Measurements from ENCODE around the gene DYNC1LI2.

DYNC1LI2 gene

DNA sequence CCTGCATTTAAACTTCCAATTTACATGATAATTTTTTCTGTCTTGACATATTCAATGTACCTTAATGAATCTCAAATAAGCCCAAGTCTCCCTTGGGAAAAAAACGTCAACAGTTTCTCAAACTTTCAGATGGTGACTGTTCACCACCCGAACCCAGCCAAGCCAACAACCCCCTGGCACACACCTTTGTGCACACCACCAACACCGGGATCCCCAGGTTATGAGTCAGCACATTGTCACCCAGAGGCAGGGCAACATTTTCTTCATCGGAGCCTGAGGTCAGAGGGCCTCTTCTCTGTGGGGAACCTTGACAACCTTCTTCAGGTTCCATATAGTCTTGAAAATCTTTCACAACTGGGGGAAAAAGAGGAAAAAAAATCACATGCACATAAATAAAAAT, 15.5 kb downstream of the DYNC1LI2 start:
- no peak for DNase-seq

DNA sequence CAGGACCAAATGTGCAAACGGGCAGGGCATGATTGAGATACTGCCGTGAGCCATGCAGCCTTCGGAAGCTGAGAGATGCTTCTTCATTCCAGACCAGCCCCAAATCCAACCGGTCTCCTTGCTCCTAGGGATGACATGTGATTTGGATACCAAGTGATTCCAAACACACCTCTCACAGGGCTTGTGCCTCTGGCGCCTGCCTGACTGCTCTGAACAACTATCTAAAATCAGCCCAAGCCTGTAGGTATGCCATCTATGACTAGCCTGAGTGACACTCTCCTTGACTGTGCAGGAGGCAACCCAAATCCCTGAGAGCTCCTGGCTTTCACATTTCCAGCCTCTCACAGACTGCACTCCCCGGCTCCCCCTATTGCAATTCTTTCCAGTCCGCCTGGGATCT, 20.3 kb downstream of the DYNC1LI2 start:
- DNase-seq = no peak

DNA sequence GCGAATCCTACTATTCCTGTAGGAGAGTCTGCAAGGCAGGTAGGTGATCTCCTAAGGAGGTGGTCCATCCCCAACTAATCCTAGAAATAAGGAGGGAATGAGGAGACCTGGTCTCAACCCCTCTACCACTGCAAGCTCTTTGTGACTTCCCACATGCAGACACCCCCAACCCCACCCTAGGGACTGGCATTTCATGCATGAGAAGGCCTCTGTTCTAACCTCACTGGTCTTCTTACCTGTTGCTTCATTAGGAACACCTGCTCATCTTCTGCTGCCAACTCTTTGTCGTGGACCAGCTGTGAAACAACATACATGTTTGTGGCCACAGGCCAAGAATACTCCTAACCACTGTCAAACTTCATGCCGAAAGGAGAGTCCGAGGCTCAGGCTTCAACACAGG, 22.6 kb downstream of the DYNC1LI2 start:
- no peak for DNase-seq

DNA sequence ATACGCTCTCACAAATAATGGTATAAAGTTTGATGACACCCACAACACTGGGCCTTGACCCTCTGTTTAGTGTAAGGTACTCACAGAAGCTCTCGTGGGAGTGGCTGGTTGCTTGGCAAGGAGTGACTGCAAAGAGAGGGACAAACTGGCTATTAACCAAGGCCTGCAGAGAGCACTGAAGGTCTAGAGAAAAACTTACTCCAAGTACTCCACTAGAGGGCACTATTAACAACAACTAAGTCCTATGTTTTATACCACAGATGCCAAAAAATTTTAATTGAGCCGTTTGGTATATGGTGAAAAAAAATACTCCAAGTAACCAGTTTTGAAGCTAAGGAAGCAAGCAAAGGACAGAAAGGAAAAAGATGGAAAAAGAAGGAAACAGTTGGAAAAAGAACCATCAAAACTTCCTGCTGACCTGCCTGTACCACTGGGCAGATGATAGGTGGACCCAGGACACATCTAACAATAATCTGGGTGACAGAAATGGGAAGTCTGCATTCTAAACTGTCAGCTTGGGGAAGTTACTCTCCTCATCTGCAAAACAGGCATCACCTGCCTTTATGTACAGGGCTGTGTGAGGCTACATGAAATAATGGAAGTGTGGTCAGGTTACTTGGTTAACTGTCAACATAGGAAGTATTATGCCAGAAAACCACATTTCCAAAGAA, 23.2 kb downstream of the DYNC1LI2 start:
- peak; percentile 24 for DNase-seq

DNA sequence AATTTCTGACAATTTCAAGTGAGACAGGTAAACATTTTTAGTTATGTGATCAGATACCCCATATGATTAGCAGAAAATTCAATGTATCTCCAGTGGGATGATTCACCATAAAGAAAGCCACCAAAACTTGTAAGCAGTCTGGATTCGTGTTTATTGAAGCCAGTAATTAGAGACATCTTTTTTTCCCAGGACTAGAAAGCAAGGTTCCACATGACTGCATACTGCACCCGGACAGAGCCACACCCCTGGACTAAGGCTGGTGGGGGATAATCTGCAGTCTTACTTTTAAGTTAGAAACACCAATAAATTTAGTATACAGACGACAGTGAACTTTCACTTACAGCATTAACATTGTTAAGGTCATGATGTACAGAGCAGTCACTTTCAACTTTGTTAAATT, 30.6 kb downstream of the DYNC1LI2 start:
- no peak for DNase-seq

DNA sequence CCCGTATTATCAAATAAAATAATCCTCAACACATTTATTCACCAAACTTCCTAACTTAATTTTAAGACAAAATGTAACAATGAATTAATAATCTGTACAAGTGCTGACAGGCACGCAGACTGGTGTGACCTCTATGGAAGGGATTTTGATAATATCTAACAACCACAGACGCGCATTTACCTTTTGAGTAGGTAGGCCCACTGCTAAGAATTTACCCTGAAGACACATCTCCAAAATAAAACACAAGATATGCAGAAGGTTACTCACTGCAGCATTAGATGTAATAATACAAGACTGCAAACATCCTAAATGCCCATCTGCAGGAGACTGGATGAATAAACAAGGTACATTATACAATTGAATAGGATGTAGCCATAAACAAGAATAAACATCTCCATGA, 32.2 kb downstream of the DYNC1LI2 start:
- no peak for DNase-seq

DNA sequence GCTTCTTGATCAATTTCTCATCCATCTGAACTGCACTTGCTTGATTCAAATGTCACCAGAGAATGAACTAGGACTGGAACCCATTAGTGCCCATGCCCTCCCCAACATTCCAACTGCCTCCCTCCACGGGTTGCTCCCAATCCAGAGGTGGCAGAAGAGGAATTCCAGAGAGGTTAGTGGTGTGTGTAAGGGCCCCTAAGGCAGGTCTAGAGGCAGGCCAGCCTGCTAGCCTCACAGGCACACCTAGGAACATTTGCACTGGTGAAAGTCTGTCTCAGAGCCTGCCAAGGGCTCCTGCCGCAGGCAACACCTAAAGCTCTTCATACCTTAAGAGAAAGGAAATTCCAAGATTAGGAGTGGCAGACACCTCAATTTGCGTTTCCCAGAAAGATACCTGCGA, 33.6 kb downstream of the DYNC1LI2 start:
- DNase-seq = no peak

DNA sequence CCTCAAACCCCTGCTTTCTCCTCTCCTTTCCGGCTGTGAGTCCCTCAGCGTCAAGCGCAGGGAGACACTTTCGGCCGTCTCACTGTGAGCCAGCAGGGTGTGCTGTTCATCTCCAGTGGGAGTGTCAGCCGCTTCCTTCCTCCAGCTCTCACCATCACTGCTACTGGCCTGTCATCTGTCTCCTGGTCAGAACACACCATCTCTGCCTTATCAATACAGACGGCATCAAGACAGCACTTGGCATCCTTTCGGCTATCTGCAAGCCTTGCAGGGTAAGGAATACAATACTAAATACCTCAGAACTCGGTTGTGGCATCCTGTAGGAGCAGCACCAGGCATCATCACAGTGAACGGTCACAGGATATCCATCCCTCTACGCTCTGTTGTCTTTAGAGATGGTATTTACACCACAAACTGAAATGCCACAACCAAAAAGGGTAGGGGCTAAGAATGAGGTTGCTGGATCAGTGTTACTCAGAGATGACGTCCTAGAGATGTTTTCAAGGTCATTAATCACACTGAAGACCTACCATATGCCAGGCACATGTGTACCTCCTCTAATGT, 34.2 kb downstream of the DYNC1LI2 start:
- DNase-seq = no peak

DNA sequence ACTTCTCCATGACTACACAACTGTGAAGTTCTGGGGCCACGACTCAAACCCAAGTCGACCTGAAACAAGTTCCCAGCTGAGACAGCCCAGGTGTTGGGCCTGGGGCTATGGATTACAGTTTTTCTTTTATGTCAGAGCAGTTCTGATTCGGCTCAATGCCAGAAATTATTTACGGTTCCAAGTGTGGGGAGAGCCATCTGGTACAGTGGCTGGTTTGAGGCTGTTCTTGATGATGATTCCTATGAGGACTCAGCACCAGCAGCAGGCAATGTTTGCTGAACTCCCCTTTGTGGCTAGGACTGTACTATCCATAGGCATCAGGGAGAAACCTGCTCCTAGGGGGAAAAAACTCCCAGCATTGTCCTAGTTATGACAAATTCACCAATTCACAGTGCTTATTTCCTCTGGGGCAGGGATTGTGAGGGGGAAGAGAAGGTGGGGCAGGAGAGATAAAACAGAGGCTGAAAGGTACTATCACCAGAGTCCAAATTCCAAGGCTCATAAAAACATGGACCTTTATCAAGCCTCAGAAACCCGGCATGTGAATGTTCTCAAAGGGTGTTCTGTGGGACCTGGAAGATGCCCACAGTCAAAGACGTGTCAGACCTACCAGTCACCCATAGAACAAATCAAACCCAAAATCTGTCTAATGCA, 36.6 kb downstream of the DYNC1LI2 start:
- no peak for DNase-seq

DNA sequence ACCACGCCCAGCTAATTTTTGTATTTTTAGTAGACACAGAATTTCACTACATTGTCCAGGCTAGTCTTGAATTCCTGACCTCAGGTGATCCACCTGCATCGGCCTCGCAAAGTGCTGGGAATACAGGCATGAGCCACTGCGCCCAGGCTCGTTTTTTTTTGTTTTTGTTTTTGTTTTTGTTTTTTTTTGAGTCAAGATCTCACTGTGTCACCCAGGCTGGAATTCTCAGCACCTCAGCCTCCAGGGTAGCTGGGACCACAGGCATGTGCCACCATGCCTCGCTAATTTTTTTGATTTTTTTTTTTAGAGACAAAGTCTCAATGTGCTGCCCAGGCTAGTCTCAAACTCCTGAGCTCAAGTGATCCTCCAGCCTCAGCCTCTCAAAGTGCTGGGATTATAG, 37.3 kb downstream of the DYNC1LI2 start:
- no peak for DNase-seq

DNA sequence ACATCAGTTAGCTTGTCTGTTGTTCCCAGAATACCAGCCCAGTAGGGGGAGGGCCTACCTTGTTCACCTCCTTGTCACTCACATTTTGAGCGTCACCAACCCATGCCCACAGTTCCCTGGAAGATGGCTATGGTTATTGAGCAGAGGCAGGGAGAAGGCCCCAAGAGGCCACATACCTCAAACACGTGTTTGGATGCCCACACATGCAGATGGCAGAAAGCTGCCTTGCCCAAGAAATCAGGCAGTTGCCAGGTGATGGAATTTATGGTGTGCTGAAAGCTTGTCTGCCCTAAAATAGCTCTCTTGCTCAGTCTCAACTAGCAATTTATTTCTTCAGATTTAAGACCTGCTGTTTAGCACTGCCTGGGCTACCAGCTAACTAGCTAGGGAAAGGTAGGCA, 38.3 kb downstream of the DYNC1LI2 start:
- no peak for DNase-seq

DNA sequence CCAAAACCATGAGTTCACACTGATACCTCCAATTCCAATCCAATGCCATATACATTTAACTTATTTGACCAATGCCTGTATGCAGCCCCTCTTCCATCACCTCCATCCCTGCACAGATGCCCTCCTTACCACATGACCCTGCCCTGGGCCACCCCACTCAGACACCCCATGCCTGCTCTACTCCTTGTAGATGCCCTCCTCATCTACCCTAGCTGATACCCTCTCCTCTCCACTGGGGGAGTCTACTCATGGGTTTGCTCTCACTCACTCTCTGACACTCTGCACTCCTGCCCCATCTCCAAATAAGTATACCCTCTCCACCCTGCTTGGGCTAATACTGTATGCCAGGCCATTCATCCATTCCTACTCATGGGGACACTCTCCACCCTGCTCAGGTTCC, 38.9 kb downstream of the DYNC1LI2 start:
- no peak for DNase-seq

DNA sequence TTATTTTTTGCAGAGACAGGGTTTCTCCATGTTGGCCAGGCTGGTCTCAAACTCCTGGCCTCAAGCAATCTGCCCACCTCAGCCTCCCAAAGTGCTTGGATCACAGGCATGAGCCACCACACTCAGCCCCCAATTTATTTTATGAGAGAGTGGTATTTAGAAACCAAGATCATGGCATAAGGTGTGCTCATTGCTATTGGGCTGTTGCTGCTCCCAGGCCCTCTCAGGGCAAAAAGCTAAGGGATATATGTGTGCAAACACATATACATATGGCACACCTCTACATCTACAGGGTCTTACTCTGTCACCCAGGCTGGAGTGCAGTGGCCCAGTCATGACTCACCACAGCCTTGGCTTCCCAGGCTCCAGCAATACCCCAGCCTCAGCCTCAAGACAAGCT, 39.8 kb downstream of the DYNC1LI2 start:
- no peak for DNase-seq

DNA sequence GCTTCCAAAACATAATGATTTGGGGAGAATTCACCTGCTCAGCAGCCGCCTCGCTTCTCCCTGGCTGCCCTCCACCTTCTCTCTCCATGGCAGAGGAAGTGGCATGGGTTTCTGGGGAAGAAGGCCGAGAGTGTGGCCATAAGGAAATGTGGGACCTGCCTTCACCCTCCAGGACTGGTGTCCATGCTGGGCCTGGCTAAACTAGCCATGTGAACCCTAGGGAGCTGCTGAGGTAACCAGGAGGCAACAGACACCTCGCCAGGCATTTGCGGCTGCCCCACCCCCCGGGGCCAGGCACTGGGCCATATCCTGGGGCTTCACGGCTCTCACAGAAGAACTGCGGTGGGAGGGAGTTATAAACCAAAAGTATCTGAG, 44.9 kb downstream of the DYNC1LI2 start:
- no peak for DNase-seq

DNA sequence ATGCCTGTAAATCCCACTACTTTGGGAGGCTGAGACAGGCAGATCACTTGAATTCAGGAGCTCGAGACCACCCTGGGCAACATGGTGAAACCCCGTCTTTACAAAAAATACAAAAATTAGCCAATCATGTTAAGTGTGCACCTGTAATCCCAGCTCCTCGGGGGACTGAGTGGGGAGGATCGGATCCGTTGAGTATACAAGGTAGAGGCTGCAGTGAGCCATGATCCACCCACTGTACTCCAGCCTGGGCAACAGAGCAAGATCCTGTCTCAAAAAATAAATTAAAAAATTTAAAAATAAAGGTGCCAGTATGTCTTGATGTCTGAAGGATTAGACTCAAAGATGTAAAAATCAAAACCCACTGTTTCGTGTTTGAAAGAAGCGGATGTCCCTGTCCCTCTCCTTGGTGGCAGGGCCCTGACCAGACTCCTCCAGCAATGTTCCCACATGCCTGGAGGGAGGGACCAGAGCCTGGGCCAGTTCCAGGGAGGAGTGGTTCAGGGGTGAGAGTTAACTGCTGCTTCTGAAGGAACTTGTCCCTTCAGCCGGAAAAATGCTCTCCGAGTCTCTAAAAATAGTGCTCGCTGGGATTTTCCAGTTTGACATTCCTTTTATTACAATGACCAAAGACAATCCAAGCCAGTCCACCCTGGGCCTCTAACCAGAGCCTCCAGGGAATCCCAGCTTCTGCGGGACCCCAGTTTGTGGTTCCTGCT, 45.5 kb downstream of the DYNC1LI2 start:
- no peak for DNase-seq

DNA sequence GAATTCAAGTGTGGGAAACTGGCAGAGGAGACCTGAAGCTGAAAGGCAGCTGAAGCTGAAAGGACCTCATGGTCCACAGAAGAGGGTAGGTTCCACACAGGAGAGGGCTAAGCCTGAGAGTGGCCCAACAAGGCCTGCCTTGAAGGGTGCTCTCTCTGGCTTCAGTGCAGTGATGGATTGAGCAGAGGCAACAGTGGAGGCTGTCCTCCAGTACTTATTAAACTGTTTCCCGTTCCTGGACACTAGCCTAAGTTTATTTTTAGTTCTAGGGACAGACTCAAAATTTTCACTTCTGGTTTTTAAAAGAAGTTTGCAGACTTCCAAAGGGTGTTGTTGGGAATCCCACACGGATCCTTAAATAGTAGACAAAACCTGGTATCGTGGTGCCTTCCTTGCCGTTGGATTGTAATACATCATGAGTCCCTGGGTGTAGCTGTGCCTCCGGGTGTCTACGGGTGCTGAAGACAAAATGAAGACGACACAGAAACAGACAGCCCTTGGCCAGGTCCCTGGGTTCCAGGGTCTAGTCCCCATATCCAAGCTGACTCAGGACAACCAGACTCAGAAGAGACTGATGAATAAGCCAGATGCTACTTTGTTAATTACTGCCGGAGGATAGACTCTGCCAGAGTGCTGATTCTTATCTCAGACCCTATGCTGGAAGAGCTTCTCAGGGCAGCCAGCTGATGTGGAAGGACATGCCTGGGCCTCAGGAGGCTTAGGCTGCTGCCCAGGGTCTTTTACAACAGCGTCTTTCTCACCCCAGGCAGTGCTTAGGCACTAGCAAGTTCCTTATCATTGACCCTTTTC, 47.8 kb downstream of the DYNC1LI2 start:
- no peak for DNase-seq

DNA sequence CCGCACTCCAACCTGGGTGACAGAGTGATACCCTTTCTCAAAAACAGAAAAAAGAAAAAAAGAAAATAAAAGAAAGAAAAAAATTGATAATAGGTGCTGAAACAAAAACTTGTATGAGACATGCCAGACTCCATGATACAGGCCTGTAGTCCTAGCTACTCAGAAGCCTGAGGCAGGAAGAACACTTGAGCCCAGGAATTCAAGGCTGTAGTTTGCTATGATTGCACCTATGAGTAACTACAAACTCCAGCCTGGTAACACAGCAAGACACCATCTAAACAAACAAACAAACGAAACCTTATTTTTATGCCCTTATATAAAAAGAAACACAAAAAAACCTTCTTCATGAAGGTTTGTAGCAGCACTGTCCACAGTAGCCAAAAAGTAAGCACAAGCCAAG, 49.9 kb downstream of the DYNC1LI2 start:
- no peak for DNase-seq

DNA sequence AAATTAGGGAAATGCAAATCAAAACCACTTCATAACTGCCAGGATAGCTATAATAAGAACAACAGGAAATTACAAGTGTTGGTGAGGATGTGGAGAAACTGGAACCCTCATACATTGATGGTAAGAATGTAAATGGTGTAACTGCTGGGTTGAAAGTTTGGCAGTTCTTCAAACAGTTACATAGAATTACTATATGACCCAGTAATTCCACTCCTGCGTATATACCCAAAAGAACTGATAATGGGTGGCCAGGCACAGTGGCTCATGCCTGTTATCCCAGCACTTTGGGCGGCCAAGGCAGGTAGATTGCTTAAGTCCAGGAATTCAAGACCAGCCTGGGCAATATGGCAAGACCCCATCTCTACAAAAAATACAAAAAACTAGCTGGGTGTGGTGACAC, 50.4 kb downstream of the DYNC1LI2 start:
- no peak for DNase-seq

DNA sequence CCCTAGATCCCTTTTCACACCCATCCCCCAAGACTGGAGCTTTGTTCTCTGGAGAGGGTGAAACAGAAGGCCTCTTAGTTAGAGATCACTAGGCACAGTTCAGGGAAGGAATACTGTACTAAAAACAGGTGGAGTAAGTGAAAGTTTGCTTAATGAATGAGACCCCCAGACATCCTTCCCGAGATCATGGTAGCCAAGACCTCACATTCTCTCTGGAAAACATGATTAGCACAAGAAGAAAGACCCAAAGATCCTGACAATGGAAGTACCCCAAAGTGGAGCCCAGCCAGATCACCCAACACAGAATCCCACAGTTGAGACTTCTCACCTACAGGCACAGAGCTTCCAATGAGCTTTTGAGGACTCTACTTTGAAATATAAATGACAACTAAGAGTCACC, 51.5 kb downstream of the DYNC1LI2 start:
- DNase-seq = no peak

DNA sequence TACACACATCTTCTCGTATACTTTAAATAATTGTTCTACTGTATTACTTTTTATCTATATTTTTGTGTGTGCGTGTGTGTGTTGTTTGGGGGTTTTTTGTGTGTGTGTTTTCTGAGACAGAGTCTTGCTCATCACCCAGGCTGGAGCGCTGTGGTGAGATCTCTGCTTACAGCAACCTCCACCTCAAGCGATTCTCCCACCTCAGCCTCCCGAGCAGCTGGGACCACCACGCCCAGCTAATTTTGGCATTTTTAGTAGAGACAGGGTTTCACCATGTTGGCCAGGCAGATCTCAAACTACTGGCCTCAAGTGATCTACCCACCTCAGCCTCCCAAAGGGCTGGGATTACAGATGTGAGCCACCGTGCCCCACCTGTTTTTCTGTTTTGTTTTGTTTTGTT, 53.4 kb downstream of the DYNC1LI2 start:
- no peak for DNase-seq

DNA sequence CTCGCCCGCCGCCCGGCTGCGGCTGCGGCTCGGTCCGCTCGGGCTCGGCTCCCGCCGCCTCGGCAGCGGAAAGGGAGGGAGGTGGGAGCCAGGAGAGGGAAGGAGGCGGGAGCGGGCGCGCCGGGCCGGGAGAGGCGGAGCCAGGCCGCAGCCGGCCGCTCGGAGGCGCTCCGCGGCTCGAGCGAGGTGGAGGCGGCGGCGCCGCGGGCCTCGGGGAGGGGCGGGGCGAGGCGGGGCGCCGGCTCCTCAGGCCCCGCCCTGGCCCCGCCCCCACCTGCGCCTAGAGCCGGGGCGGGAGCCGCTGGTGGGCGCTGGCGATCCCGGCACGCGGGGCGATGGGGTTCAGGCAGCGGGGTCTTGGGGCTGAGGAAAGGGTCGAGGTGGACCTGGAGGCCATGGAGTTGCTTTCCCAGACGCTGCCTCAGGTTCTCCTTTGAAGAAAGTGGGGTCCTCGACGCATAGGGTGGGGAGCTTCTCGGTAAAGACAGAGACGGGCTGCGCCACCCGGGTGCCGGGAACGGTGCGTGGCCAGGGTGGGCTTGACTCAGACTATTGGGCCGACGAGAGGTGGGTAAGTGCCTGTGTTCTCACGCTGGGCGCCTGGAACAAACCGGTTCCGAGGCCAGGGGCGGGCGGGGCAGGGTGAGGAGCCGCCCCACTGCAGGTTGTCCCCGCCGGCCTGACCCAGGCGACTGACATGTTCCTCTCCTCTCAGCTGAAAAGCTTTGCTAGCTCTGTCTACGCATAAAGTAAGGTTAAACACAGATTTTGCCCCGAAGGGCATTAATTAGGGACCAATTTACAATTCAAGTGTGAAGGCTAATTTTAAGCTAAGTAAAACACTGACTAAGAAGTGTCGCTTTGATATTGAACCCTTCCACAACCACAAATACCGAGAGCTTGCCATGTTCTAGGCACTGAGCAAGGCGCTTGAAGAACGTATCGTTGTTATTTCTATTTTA, 54.5 kb downstream of the DYNC1LI2 start, which contains the start of gene CMTM4:
Gene CMTM4 (minus strand): TSS at position 75 of the 962 bp plus-strand sequence. CDS start 218 bp downstream, outside the sequence.
- DNase-seq = no peak
